Fibroblast of lung (primary cell): ENCODE results near the gene STK32A.

Experiments used
- CTCF ChIP-seq, 2 donors: IDR thresholded peaks in 1 of 2; conservative IDR thresholded peaks in 1 of 2; 1 replicate in 1 of 2; 2 replicates in 1 of 2; pipeline ENCODE4 v1.5.1; 2011 to 2012; ENCODE audit warnings: low read length in 2 of 2, control low read depth in 1 of 2, inconsistent platforms in 1 of 2, low read depth in 1 of 2, mild to moderate bottlenecking in 1 of 2
- EZH2 ChIP-seq: IDR thresholded peaks from 2 replicates; pipeline ENCODE4 v1.5.1; 2012; ENCODE audit warnings: low read length, control low read depth, mild to moderate bottlenecking; ENCODE audit errors: missing control alignments

GRCh38 chr5:147204576-147204975, 30.2 kb upstream of the STK32A start:
- no peak for TF ChIP-seq CTCF (conservative IDR thresholded peaks at IDR 0.05 in 1 of 2, IDR thresholded peaks at IDR 0.05 in 1 of 2; ENCODE audit: low read depth in 1 of 2, low read length in 2 of 2)
- TF ChIP-seq EZH2: no peak
